Astrocyte (in vitro differentiated cells and primary cell): ENCODE measurements around the gene SLC22A5. TPM values are rescaled to one million over a fixed set of nuclear protein-coding genes. Genes with fewer than 3 reads are reported as not detected.

Experiments
- DNase-seq: peaks from one replicate; pipeline ENCODE4 v3.0.0-alpha.2; 2010; ENCODE audit warnings: low read depth
- FAIRE-seq: peaks from 2 replicates; lab custom pipeline; 2011; peaks lifted over from hg19 to GRCh38; lab: Jason Lieb, UNC
- H2AFZ ChIP-seq: 2 replicates; pipeline ENCODE4 v1.6.0; 2012; ENCODE audit warnings: low read depth, low read length, inconsistent platforms
- H3K27ac ChIP-seq: 2 replicates; pipeline ENCODE4 v1.5.1; 2011; ENCODE audit warnings: low read depth, low read length, inconsistent platforms
- H3K27me3 ChIP-seq: 2 replicates; pipeline ENCODE4 v1.6.0; 2011; ENCODE audit warnings: low read length, inconsistent platforms; ENCODE audit not compliant: insufficient read depth
- H3K36me3 ChIP-seq: 2 replicates; pipeline ENCODE4 v1.5.1; 2011; ENCODE audit warnings: low read length, inconsistent platforms; ENCODE audit not compliant: insufficient read depth
- H3K4me1 ChIP-seq: 2 replicates; pipeline ENCODE4 v1.5.1; 2011; ENCODE audit warnings: low read length, inconsistent platforms; ENCODE audit not compliant: insufficient read depth
- H3K4me2 ChIP-seq: 2 replicates; pipeline ENCODE4 v1.6.0; 2012; ENCODE audit warnings: low read length, inconsistent platforms
- H3K4me3 ChIP-seq: 2 replicates; pipeline ENCODE4 v1.5.1; 2011; ENCODE audit warnings: low read depth, mild to moderate bottlenecking, low read length, inconsistent platforms; ENCODE audit not compliant: insufficient read depth
- H3K79me2 ChIP-seq: 2 replicates; pipeline ENCODE4 v1.6.0; 2012; ENCODE audit warnings: mild to moderate bottlenecking, low read length, inconsistent platforms; ENCODE audit not compliant: insufficient read depth
- H3K9ac ChIP-seq: 2 replicates; pipeline ENCODE4 v1.6.0; 2012; ENCODE audit warnings: mild to moderate bottlenecking, low read length, inconsistent platforms
- H3K9me3 ChIP-seq: 2 replicates; pipeline ENCODE4 v1.5.1; 2012; ENCODE audit warnings: low read depth, mild to moderate bottlenecking, low read length, inconsistent platforms; ENCODE audit not compliant: insufficient read depth
- H4K20me1 ChIP-seq: 2 replicates; pipeline ENCODE4 v1.6.0; 2012; ENCODE audit warnings: low read length, inconsistent platforms; ENCODE audit not compliant: insufficient read depth
- H3K27ac Mint-ChIP-seq: one replicate; pipeline ENCODE4 v1.8.0; 2021; ENCODE audit warnings: mild to moderate bottlenecking, mixed read lengths; ENCODE audit not compliant: unreplicated experiment
- H3K27me3 Mint-ChIP-seq: one replicate; pipeline ENCODE4 v1.8.0; 2021; ENCODE audit warnings: low read depth, mixed read lengths; ENCODE audit not compliant: unreplicated experiment
- H3K36me3 Mint-ChIP-seq: one replicate; pipeline ENCODE4 v1.8.0; 2021; ENCODE audit warnings: low read depth, mixed read lengths; ENCODE audit not compliant: unreplicated experiment
- H3K4me1 Mint-ChIP-seq: one replicate; pipeline ENCODE4 v1.8.0; 2021; ENCODE audit warnings: low read depth, mixed read lengths; ENCODE audit not compliant: unreplicated experiment
- H3K4me3 Mint-ChIP-seq: one replicate; pipeline ENCODE4 v1.8.0; 2021; ENCODE audit warnings: mild to moderate bottlenecking, moderate library complexity, mixed read lengths; ENCODE audit not compliant: unreplicated experiment
- H3K9me3 Mint-ChIP-seq: one replicate; pipeline ENCODE4 v1.8.0; 2021; ENCODE audit warnings: mild to moderate bottlenecking, mixed read lengths; ENCODE audit not compliant: unreplicated experiment
- EZH2 ChIP-seq: IDR thresholded peaks from 2 replicates; pipeline ENCODE4 v1.6.1; 2012; ENCODE audit warnings: mild to moderate bottlenecking, low read length, inconsistent platforms; ENCODE audit not compliant: insufficient read depth
- total RNA-seq: library from RNA; stranded (reverse); gene quantifications from 2 replicates; pipeline ENCODE4 v1.2.1, GENCODE V29; 2021
- TF ChIP-seq, protein P1 (sequence below): IDR thresholded peaks from 2 replicates; pipeline ENCODE4 v1.5.1; 2011; ENCODE audit warnings: low read depth, mild to moderate bottlenecking, inconsistent platforms, low read length, moderate library complexity; ENCODE audit not compliant: insufficient read depth

Gene SLC22A5
- total RNA-seq, 1 donor from 2014 or later = 8.3 TPM

- no peaks in the 10 kb centered on the region for H3K4me1 Mint-ChIP-seq
- H3K79me2 ChIP-seq = no peaks in the 10 kb centered on the region
- H2AFZ ChIP-seq = no peak overlapping the region
- no peak overlapping the region for H3K27ac ChIP-seq
- H3K4me3 Mint-ChIP-seq = no peak overlapping the region
- H3K9ac ChIP-seq = no peak overlapping the region
- no peaks in the 10 kb centered on the region for H3K27me3 ChIP-seq
- H3K36me3 Mint-ChIP-seq = peaks cover 30% of the 10 kb centered on the region
- no peaks in the 10 kb centered on the region for H3K36me3 ChIP-seq
- H4K20me1 ChIP-seq = no peaks in the 10 kb centered on the region
- no peaks in the 10 kb centered on the region for H3K4me1 ChIP-seq
- no peaks in the 10 kb centered on the region for H3K27me3 Mint-ChIP-seq
- TF ChIP-seq EZH2 = no peak
- TF ChIP-seq, protein P1, sequence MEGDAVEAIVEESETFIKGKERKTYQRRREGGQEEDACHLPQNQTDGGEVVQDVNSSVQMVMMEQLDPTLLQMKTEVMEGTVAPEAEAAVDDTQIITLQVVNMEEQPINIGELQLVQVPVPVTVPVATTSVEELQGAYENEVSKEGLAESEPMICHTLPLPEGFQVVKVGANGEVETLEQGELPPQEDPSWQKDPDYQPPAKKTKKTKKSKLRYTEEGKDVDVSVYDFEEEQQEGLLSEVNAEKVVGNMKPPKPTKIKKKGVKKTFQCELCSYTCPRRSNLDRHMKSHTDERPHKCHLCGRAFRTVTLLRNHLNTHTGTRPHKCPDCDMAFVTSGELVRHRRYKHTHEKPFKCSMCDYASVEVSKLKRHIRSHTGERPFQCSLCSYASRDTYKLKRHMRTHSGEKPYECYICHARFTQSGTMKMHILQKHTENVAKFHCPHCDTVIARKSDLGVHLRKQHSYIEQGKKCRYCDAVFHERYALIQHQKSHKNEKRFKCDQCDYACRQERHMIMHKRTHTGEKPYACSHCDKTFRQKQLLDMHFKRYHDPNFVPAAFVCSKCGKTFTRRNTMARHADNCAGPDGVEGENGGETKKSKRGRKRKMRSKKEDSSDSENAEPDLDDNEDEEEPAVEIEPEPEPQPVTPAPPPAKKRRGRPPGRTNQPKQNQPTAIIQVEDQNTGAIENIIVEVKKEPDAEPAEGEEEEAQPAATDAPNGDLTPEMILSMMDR = no peak
- DNase-seq (no peak), FAIRE-seq (no peak)
- no peak overlapping the region for H3K4me3 ChIP-seq
- no peak overlapping the region for H3K27ac Mint-ChIP-seq
- no peak overlapping the region for H3K4me2 ChIP-seq
- peaks cover 20% of the 10 kb centered on the region for H3K9me3 Mint-ChIP-seq
- peaks cover 3% of the 10 kb centered on the region for H3K9me3 ChIP-seq
Observed at GRCh38 chr5:132344775-132345514, 24.6 kb upstream of the SLC22A5 start.

- Histone ChIP-seq H3K36me3 (no peaks in the 10 kb centered on the region), H2AFZ (no peak overlapping the region), H3K4me2 (no peak overlapping the region), H3K4me3 (no peak overlapping the region), H3K27ac (no peak overlapping the region), H3K9me3 (peaks cover 3% of the 10 kb centered on the region), H3K9ac (no peak overlapping the region), H4K20me1 (no peaks in the 10 kb centered on the region), H3K79me2 (no peaks in the 10 kb centered on the region), H3K4me1 (no peaks in the 10 kb centered on the region), H3K27me3 (no peaks in the 10 kb centered on the region)
- DNase-seq (no peak), FAIRE-seq (no peak)
- no peak overlapping the region for H3K27ac Mint-ChIP-seq
- no peak for TF ChIP-seq EZH2
- TF ChIP-seq, protein P1 = no peak
- H3K36me3 Mint-ChIP-seq = peaks cover 10% of the 10 kb centered on the region
- no peaks in the 10 kb centered on the region for H3K27me3 Mint-ChIP-seq
- peaks cover 3% of the 10 kb centered on the region for H3K9me3 Mint-ChIP-seq
- peaks cover 6% of the 10 kb centered on the region for H3K4me1 Mint-ChIP-seq
- H3K4me3 Mint-ChIP-seq = no peak overlapping the region
Observed at GRCh38 chr5:132353486-132353995, 16.0 kb upstream of the SLC22A5 start.
